Esophagus squamous epithelium (tissue), 5 donors: ENCODE data around the gene IMPG2. TPM values are rescaled to one million over a fixed set of nuclear protein-coding genes. Genes with fewer than 3 reads are reported as not detected.

Experiments
- DNase-seq: peaks from one replicate; lab custom pipeline; 2025; lab: John Stamatoyannopoulos, UW
- H3K27ac ChIP-seq, 4 donors: fragments of 200-600 bp; sonication (generic); one replicate each; pipeline ENCODE4 v1.5.1; 2016 to 2019; ENCODE audit warnings: mild to moderate bottlenecking in 1 of 4
- H3K27me3 ChIP-seq, 4 donors: fragments of 200-600 bp; sonication (generic); 1 replicate in 3 of 4; 2 replicates in 1 of 4; pipeline versions ENCODE4 v1.5.1 to v1.6.0; 2017 to 2021; ENCODE audit warnings: antibody characterized with exemption in 1 of 4
- H3K36me3 ChIP-seq, 3 donors: fragments of 200-600 bp; sonication (generic); one replicate each; pipeline ENCODE4 v1.5.1; 2016 to 2019
- H3K4me1 ChIP-seq, 3 donors: fragments of 200-600 bp; sonication (generic); one replicate each; pipeline ENCODE4 v1.5.1; 2017 to 2019
- H3K4me3 ChIP-seq, 4 donors: fragments of 200-600 bp; sonication (generic); 1 replicate in 3 of 4; 2 replicates in 1 of 4; pipeline ENCODE4 v1.5.1; 2016 to 2019; ENCODE audit warnings: mild to moderate bottlenecking in 2 of 4, moderate library complexity in 1 of 4
- H3K9me3 ChIP-seq, 3 donors: fragments of 200-600 bp; sonication (generic); one replicate each; pipeline ENCODE4 v1.5.1; 2016 to 2019
- POLR2A ChIP-seq, 4 donors: fragments of 450-650 bp; IDR thresholded peaks; one replicate each; pipeline ENCODE4 v1.6.1; 2017; ENCODE audit warnings: antibody characterized with exemption in 4 of 4, mild to moderate bottlenecking in 4 of 4, moderate library complexity in 3 of 4
- WGBS, 2 donors: methylation state at CpG; one replicate each; pipeline ENCODE4 v1.1.5; 2018; 5-methylcytosine and 5-hydroxymethylcytosine counted together
- intact Hi-C: fragments of 100-400 bp; cut with DNase I; formaldehyde crosslinking; loops from one replicate; pipeline ENCODE4 v1.15.0; 2022
- total RNA-seq, 4 donors: library from RNA; depleted of rRNA; stranded (reverse); fragments of >200 nt; gene quantifications; one replicate each; pipeline ENCODE4 v1.1.0, GENCODE V29; 2016
- TF ChIP-seq, protein P1 (sequence below), 6 experiments: fragments of 450-650 bp in 4 of 6; fragments of 200-600 bp in 2 of 6; sonication (generic) in 2 of 6; IDR thresholded peaks; one replicate each; pipeline ENCODE4 v1.5.1; 2016 to 2019; ENCODE audit warnings: antibody characterized with exemption in 6 of 6, mild to moderate bottlenecking in 4 of 6, moderate library complexity in 4 of 6
- donor health status: DM: yes; HTN: yes; CAD: no.

IMPG2 gene
- total RNA-seq, 4 donors from 2014 or later, result 0.04 to 0.19 (median 0.09) TPM; not detected in 1

DNA sequence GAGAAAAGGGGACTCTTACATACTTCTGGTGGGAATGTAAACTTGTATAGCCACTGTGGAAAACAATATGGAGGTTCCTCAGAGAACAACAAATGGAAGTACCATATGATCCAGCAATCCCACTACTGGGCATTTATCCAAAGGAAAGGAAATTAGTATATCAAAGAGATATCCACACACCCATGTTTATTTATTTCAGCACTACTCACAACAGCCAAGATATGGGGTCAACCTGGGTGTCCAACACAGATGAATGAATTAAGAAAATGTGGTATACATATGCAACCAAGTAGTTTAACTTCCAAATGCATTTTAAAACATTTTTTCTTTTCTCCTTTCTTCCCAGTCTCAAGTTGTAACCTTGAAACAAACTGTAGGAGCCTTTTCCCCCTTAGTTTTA, 54.3 kb downstream of the IMPG2 start:
- TF ChIP-seq, protein P1, sequence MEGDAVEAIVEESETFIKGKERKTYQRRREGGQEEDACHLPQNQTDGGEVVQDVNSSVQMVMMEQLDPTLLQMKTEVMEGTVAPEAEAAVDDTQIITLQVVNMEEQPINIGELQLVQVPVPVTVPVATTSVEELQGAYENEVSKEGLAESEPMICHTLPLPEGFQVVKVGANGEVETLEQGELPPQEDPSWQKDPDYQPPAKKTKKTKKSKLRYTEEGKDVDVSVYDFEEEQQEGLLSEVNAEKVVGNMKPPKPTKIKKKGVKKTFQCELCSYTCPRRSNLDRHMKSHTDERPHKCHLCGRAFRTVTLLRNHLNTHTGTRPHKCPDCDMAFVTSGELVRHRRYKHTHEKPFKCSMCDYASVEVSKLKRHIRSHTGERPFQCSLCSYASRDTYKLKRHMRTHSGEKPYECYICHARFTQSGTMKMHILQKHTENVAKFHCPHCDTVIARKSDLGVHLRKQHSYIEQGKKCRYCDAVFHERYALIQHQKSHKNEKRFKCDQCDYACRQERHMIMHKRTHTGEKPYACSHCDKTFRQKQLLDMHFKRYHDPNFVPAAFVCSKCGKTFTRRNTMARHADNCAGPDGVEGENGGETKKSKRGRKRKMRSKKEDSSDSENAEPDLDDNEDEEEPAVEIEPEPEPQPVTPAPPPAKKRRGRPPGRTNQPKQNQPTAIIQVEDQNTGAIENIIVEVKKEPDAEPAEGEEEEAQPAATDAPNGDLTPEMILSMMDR (IDR thresholded peaks at IDR 0.05), result no peak
- TF ChIP-seq POLR2A (IDR thresholded peaks at IDR 0.05), result no peak
- Histone ChIP-seq H3K36me3 (no peaks in the 10 kb centered on the region), H3K27ac (no peak overlapping the region), H3K4me3 (no peak overlapping the region), H3K9me3 (no peaks in the 10 kb centered on the region), H3K4me1 (no peaks in the 10 kb centered on the region), H3K27me3 (no peaks in the 10 kb centered on the region)
- intact Hi-C loops, result no loop called here
- DNase-seq, result no peak

DNA sequence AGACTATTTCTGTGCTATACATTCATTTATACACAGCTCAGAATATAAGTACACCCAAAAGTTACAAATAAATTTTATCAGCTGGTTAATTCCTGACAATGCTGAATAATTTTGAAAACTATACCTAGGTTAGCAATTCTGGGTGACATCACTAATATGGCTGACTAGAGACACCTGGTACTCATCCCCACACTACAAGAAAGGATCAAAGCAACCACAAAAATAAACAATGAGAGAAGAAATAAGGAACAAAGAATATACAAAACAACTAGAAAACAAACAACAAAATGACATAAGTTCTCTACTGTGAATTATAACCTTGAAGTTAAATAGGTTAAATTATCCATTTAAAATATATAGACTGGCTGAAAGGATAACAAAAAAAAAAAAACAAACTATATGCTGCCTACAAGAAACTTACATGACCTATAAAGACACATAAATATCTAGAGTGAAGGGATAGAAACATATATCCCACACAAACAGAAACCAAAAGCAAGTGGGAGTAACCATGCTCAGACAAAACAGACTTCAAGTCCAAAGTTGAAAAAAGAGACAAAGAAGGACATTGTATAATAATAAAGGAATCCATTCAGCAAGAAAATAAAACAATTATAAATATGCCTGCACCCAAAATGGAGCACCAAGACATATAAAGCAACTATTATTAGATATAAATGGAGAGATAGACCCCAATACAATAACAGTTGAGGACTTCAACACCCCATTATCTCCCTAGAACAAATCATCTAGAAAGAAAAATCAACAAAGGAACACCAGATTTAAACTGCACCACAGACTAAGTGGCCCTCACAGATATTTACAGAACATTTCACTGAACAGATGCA, 57.8 kb downstream of the IMPG2 start:
- Histone ChIP-seq H3K4me1 (no peaks in the 10 kb centered on the region), H3K27ac (no peak overlapping the region), H3K9me3 (no peaks in the 10 kb centered on the region), H3K27me3 (no peaks in the 10 kb centered on the region), H3K36me3 (no peaks in the 10 kb centered on the region), H3K4me3 (no peak overlapping the region)
- intact Hi-C loops, result no loop called here
- DNase-seq, result no peak
- no peak for TF ChIP-seq POLR2A (IDR thresholded peaks at IDR 0.05)
- TF ChIP-seq, protein P1 (IDR thresholded peaks at IDR 0.05), result no peak

DNA sequence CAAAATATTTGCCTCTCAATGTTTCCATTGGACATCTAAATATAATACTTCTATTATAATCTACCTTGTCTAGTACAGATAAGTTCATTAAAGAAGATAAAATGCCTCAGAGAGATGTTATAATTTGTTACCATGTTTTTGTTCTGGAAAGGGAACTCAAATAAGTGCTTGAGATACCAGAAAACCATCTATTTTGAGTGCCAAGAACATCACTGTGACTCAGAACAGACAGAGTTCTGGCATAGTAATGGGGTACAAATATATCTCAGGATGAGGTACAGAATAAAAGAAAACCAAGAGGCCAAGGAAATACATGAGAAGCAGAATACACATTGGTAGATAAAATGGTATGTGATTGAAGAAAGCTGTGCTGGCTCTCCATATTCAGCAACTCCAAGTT, 58.9 kb downstream of the IMPG2 start:
- no peak overlapping the region for H3K27ac ChIP-seq
- TF ChIP-seq, protein P1 (IDR thresholded peaks at IDR 0.05), result no peak
- no peak for TF ChIP-seq POLR2A (IDR thresholded peaks at IDR 0.05)
- H3K4me1 ChIP-seq, result no peaks in the 10 kb centered on the region
- no peaks in the 10 kb centered on the region for H3K27me3 ChIP-seq
- no peak for DNase-seq
- no peak overlapping the region for H3K4me3 ChIP-seq
- intact Hi-C loops, result no loop called here
- H3K9me3 ChIP-seq, result no peaks in the 10 kb centered on the region
- H3K36me3 ChIP-seq, result no peaks in the 10 kb centered on the region

DNA sequence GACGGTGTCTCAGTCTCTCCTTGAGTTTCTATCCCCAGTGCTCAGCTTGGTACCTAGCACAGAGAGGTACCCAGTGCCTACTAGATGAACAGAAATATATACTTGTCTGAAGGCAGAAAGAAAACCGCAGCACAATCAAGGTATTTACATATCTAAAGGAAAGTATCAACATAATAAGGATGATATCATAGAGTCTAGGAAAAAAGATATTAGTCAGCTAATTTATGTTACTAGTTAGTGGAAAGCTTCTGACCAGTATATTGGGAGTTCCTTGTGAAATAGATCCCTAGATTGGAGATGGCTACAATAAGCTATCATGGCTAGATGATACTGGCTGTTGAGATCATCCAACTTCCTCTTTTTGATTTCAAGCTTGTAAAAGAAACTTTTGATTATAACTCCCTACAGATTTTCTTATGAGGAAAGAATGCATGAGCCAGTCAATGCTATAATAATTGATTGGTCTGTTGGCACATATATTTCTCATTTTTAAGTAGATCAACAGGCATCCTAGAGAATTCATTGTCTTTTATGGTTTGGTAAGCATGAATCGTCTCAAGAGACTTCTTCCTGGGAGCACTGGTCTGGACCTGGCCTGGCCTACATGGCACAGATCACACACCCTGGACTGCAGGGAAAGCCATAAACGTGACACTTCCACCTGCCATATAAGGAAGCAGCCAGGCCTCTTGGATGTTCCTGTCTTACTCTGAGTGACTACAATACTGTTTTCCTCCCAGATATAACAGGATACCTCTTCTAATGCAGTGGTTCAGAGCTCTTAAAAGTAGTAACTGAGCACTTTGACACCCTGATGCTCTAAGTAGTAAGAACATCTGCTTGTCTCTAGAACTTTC, 60.7 kb downstream of the IMPG2 start:
- Histone ChIP-seq H3K9me3 (no peaks in the 10 kb centered on the region), H3K27ac (no peak overlapping the region), H3K4me3 (no peak overlapping the region), H3K36me3 (no peaks in the 10 kb centered on the region), H3K4me1 (no peaks in the 10 kb centered on the region), H3K27me3 (no peaks in the 10 kb centered on the region)
- 74 to 77% methylated on average over 4 of the region's 4 CpGs for WGBS, 2 donors
- DNase-seq, result no peak
- TF ChIP-seq, protein P1 (IDR thresholded peaks at IDR 0.05), result no peak
- no peak for TF ChIP-seq POLR2A (IDR thresholded peaks at IDR 0.05)
- intact Hi-C loops, result no loop called here

DNA sequence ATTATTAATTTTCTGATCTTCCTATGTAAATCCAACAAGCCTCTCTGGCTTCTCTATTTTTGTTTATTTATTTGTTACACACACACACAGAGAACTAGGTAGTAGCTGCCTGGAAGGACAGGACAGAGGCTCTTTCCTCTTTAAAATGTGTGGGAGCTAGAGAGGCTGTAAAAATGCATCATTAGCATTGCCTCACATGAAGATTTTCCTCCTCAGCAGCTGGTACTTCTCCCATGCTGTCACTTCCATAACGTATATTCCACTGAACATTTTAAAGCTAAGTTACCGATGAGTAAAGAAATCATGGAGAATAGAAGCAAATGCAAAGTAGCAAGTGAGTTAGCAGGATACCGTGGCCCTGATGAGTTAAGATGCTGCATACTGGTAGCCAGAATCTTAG, 63.9 kb downstream of the IMPG2 start:
- Histone ChIP-seq H3K27me3 (no peaks in the 10 kb centered on the region), H3K4me3 (no peak overlapping the region), H3K36me3 (no peaks in the 10 kb centered on the region), H3K27ac (no peak overlapping the region), H3K4me1 (no peaks in the 10 kb centered on the region), H3K9me3 (no peaks in the 10 kb centered on the region)
- intact Hi-C loops, result no loop called here
- no peak for TF ChIP-seq POLR2A (IDR thresholded peaks at IDR 0.05)
- TF ChIP-seq, protein P1 (IDR thresholded peaks at IDR 0.05), result no peak
- no peak for DNase-seq
- WGBS, 2 donors, result 83 to 86% methylated on average over 3 of the region's 3 CpGs
